Activated T-cell treated with anti-CD3 and anti-CD28 coated beads for 48 hours (primary cell): Measurements from ENCODE around the gene PFN2.

Experiments
- DNase-seq: peaks from one replicate; pipeline ENCODE4 v3.0.0-alpha.2; 2020; ENCODE audit warnings: low read depth

The PFN2 gene

GRCh38 chr3:149917124-149917667 lies 53.5 kb downstream of the PFN2 start:
- no peak for DNase-seq
